Measurements from ENCODE around the gene ITGA5.
A peak's percentile ranks its signal among the peaks of the same experiment; 100 is the strongest.

The ITGA5 gene

GRCh38 chr12:54371328-54372112 is 47.5 kb downstream of the ITGA5 start:
- no peak for DNase-seq (ENCODE audit: low read depth, low spot score)
- 0 out of 2 replicates have a peak, but pooled peaks cover 4% of the 10 kb centered on the region for H3K36me3 ChIP-seq (ENCODE audit: control insufficient read depth, insufficient read depth, low read length)

GRCh38 chr12:54370171-54370730 is 48.8 kb downstream of the ITGA5 start:
- no peaks in the 10 kb centered on the region for H3K9me3 ChIP-seq (ENCODE audit: control insufficient read depth, insufficient read depth, low read length)
- DNase-seq (ENCODE audit: low read depth, low spot score), result no peak
- no peak overlapping the region for H3K27ac ChIP-seq (ENCODE audit: low read length)
- H3K4me1 ChIP-seq (ENCODE audit: control insufficient read depth, insufficient read depth, low read length), result peaks cover 4% of the 10 kb centered on the region
- WGBS (ENCODE audit: insufficient coverage, insufficient read length), result no CpG with 5 or more reads among the region's 44 CpGs
- peaks cover 2% of the 10 kb centered on the region; the same call in 1 of the 2 replicates for H3K27me3 ChIP-seq (ENCODE audit: control insufficient read depth, insufficient read depth, low read length)
- peak overlapping the region; percentile 26; the same call in 1 of the 2 replicates for H3K4me3 ChIP-seq (ENCODE audit: low read length)
- H3K36me3 ChIP-seq (ENCODE audit: control insufficient read depth, insufficient read depth, low read length), result 0 out of 2 replicates have a peak, but pooled peaks cover 4% of the 10 kb centered on the region

More at GRCh38 chr12:54371328-54372112, 47.5 kb downstream of the ITGA5 start:
- H3K27ac ChIP-seq (ENCODE audit: low read length), result no peak overlapping the region
- H3K4me3 ChIP-seq (ENCODE audit: low read length), result no peak overlapping the region
- peaks cover 2% of the 10 kb centered on the region; the same call in 1 of the 2 replicates for H3K27me3 ChIP-seq (ENCODE audit: control insufficient read depth, insufficient read depth, low read length)
- H3K9me3 ChIP-seq (ENCODE audit: control insufficient read depth, insufficient read depth, low read length), result no peaks in the 10 kb centered on the region
- no CpG with 5 or more reads among the region's 5 CpGs for WGBS (ENCODE audit: insufficient coverage, insufficient read length)
- H3K4me1 ChIP-seq (ENCODE audit: control insufficient read depth, insufficient read depth, low read length), result peaks cover 4% of the 10 kb centered on the region

- Histone ChIP-seq H3K9me3 (ENCODE audit: control insufficient read depth, insufficient read depth, low read length) (no peaks in the 10 kb centered on the region), H3K27me3 (ENCODE audit: control insufficient read depth, insufficient read depth, low read length) (peaks cover 2% of the 10 kb centered on the region; the same call in 1 of the 2 replicates), H3K36me3 (ENCODE audit: control insufficient read depth, insufficient read depth, low read length) (0 out of 2 replicates have a peak, but pooled peaks cover 4% of the 10 kb centered on the region), H3K27ac (ENCODE audit: low read length) (no peak overlapping the region), H3K4me1 (ENCODE audit: control insufficient read depth, insufficient read depth, low read length) (peaks cover 4% of the 10 kb centered on the region), H3K4me3 (ENCODE audit: low read length) (peak overlapping the region; percentile 12; the same call in 1 of the 2 replicates)
- no CpG with 5 or more reads among the region's 21 CpGs for WGBS (ENCODE audit: insufficient coverage, insufficient read length)
- DNase-seq (ENCODE audit: low read depth, low spot score), result no peak
Observed at GRCh38 chr12:54369597-54370131, 49.4 kb downstream of the ITGA5 start.

GRCh38 chr12:54368709-54369596 is 50.1 kb downstream of the ITGA5 start:
- H3K27ac ChIP-seq (ENCODE audit: low read length), result no peak overlapping the region
- DNase-seq (ENCODE audit: low read depth, low spot score), result no peak
- H3K9me3 ChIP-seq (ENCODE audit: control insufficient read depth, insufficient read depth, low read length), result no peaks in the 10 kb centered on the region
- H3K27me3 ChIP-seq (ENCODE audit: control insufficient read depth, insufficient read depth, low read length), result peaks cover 2% of the 10 kb centered on the region; the same call in 1 of the 2 replicates
- WGBS (ENCODE audit: insufficient coverage, insufficient read length), result no CpG with 5 or more reads among the region's 40 CpGs
- H3K4me3 ChIP-seq (ENCODE audit: low read length), result peak overlapping the region; percentile 12; the same call in 1 of the 2 replicates
- H3K4me1 ChIP-seq (ENCODE audit: control insufficient read depth, insufficient read depth, low read length), result peaks cover 4% of the 10 kb centered on the region
- 0 out of 2 replicates have a peak, but pooled peaks cover 4% of the 10 kb centered on the region for H3K36me3 ChIP-seq (ENCODE audit: control insufficient read depth, insufficient read depth, low read length)

DNA sequence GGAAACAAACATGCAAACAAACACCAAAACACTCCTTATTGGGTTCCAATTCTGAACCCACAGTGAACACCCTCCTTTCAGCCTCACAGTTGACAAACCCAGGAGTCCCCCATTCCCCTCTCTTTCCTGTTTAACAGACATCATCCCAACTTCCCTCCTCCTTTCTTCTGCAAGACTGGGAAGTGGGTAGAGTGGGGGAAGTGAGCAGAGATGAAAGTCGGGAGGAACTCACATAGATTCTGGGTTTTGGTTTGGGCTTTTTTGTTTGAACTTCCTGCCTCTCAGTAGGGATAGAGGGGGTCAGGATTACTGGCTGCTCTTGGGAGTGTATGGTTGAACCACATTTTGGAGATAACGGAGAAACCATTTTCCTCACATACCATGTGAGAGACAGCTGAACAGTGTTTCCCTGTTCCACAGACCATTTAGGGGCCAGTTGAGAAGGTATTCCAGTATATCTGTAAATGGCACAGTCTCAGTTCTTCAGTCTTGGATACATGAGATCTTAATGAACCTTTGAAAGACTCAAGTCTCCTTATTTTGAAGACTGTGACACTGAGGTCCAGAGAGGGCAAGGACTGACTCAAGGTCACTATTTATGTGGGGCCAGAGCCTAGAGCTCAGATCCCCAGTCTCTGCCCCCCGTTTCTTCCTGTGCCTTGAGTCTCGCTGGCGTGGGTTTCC is 50.9 kb downstream of the ITGA5 start:
- DNase-seq (ENCODE audit: low read depth, low spot score), result no peak
- H3K4me1 ChIP-seq (ENCODE audit: control insufficient read depth, insufficient read depth, low read length), result peaks cover 4% of the 10 kb centered on the region
- H3K27me3 ChIP-seq (ENCODE audit: control insufficient read depth, insufficient read depth, low read length), result peaks cover 2% of the 10 kb centered on the region; the same call in 1 of the 2 replicates
- H3K4me3 ChIP-seq (ENCODE audit: low read length), result no peak overlapping the region
- no peaks in the 10 kb centered on the region for H3K9me3 ChIP-seq (ENCODE audit: control insufficient read depth, insufficient read depth, low read length)
- 0 out of 2 replicates have a peak, but pooled peaks cover 4% of the 10 kb centered on the region for H3K36me3 ChIP-seq (ENCODE audit: control insufficient read depth, insufficient read depth, low read length)
- H3K27ac ChIP-seq (ENCODE audit: low read length), result no peak overlapping the region
- WGBS (ENCODE audit: insufficient coverage, insufficient read length), result no CpG with 5 or more reads among the region's 5 CpGs

GRCh38 chr12:54364413-54364812 is 54.7 kb downstream of the ITGA5 start, which contains the start of gene GPR84:
Gene GPR84, minus strand, starts transcription at chr12:54364486. Its CDS starts 635 bp downstream, at chr12:54363851.
- WGBS (ENCODE audit: insufficient coverage, insufficient read length), result no CpG with 5 or more reads among the region's 4 CpGs
- no peak for DNase-seq (ENCODE audit: low read depth, low spot score)
- no peak within 1 kb of the TSS for H3K27ac ChIP-seq (ENCODE audit: low read length)

GRCh38 chr12:54363618-54364017 is 55.4 kb downstream of the ITGA5 start:
- Histone ChIP-seq H3K9me3 (ENCODE audit: control insufficient read depth, insufficient read depth, low read length) (no peaks in the 10 kb centered on the region), H3K4me3 (ENCODE audit: low read length) (no peak overlapping the region), H3K4me1 (ENCODE audit: control insufficient read depth, insufficient read depth, low read length) (no peaks in the 10 kb centered on the region; the same call in 1 of the 2 replicates), H3K27me3 (ENCODE audit: control insufficient read depth, insufficient read depth, low read length) (no peaks in the 10 kb centered on the region; the same call in 1 of the 2 replicates), H3K36me3 (ENCODE audit: control insufficient read depth, insufficient read depth, low read length) (no peaks in the 10 kb centered on the region), H3K27ac (ENCODE audit: low read length) (no peak overlapping the region)
- no peak for DNase-seq (ENCODE audit: low read depth, low spot score)
- no CpG with 5 or more reads among the region's 6 CpGs for WGBS (ENCODE audit: insufficient coverage, insufficient read length)

More at GRCh38 chr12:54364413-54364812, 54.7 kb downstream of the ITGA5 start, which contains the start of gene GPR84:
- Histone ChIP-seq H3K4me3 (ENCODE audit: low read length) (no peak within 1 kb of the TSS), H3K27me3 (ENCODE audit: control insufficient read depth, insufficient read depth, low read length) (peaks cover under 1% of the 10 kb centered on the region; the same call in 1 of the 2 replicates), H3K9me3 (ENCODE audit: control insufficient read depth, insufficient read depth, low read length) (no peaks in the 10 kb centered on the region), H3K4me1 (ENCODE audit: control insufficient read depth, insufficient read depth, low read length) (peaks cover under 1% of the 10 kb centered on the region), H3K36me3 (ENCODE audit: control insufficient read depth, insufficient read depth, low read length) (no peaks in the 10 kb centered on the region)

DNA sequence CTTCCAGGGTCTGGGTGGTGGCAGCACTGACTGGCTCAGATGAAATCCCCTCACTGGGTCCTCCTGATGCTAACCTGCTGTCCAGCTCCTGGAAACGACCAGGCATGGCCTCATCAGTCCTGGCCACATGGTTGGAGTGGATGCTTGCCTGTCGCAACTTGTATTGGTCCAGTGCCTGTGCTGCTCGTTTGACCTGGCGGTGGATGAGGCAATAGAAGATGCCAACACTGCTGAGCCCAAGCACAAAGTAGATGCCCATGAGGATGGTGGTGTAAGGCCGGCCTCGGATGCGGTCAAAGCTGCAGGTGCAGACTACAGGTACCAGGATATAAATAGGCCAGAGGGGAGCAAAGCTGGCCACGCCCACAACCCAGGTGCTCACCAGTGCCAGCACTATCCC is 56.0 kb downstream of the ITGA5 start:
- Histone ChIP-seq H3K27me3 (ENCODE audit: control insufficient read depth, insufficient read depth, low read length) (no peaks in the 10 kb centered on the region; the same call in 1 of the 2 replicates), H3K4me1 (ENCODE audit: control insufficient read depth, insufficient read depth, low read length) (no peaks in the 10 kb centered on the region; the same call in 1 of the 2 replicates), H3K9me3 (ENCODE audit: control insufficient read depth, insufficient read depth, low read length) (no peaks in the 10 kb centered on the region), H3K4me3 (ENCODE audit: low read length) (no peak overlapping the region), H3K36me3 (ENCODE audit: control insufficient read depth, insufficient read depth, low read length) (no peaks in the 10 kb centered on the region), H3K27ac (ENCODE audit: low read length) (no peak overlapping the region)
- no peak for DNase-seq (ENCODE audit: low read depth, low spot score)
- no CpG with 5 or more reads among the region's 8 CpGs for WGBS (ENCODE audit: insufficient coverage, insufficient read length)

DNA sequence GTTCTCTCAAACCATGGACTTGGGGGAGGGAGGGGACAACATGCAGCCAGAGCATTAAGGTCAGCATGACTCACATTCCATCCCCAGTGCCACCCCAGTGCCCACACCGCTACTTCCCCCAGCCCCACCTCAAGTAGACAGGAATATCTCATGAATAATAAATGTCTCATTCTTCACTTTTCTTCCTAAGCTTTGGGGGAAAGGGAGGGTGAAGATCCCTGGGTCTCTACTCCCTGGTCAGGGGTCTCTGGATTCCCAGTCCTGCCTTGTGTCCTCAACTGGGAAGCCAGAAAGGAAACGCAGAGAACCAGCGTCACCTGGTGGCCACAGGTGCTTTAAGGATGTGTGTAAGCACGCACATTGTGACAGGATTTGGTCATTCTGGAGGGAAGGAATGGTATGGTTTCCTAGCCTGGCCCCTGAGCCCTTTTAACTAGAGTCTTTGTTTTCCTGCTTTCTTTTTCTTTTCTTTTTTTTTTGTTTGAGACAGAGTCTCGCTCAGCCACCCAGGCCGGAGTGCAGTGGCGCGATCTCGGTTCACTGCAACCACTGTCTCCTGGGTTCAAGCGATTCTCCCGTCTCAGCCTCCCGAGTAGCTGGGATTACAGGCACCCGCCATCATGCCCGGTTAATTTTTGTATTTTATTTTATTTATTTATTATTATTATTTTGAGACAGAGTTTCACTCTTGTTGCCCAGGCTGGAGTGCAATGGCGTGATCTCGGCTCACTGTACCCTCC is 58.2 kb downstream of the ITGA5 start:
- peaks cover 7% of the 10 kb centered on the region; the same call in 1 of the 2 replicates for H3K4me1 ChIP-seq (ENCODE audit: control insufficient read depth, insufficient read depth, low read length)
- H3K9me3 ChIP-seq (ENCODE audit: control insufficient read depth, insufficient read depth, low read length), result no peaks in the 10 kb centered on the region
- WGBS (ENCODE audit: insufficient coverage, insufficient read length), result no CpG with 5 or more reads among the region's 16 CpGs
- no peak for DNase-seq (ENCODE audit: low read depth, low spot score)
- no peaks in the 10 kb centered on the region for H3K36me3 ChIP-seq (ENCODE audit: control insufficient read depth, insufficient read depth, low read length)
- H3K27ac ChIP-seq (ENCODE audit: low read length), result no peak overlapping the region
- no peaks in the 10 kb centered on the region for H3K27me3 ChIP-seq (ENCODE audit: control insufficient read depth, insufficient read depth, low read length)
- H3K4me3 ChIP-seq (ENCODE audit: low read length), result no peak overlapping the region
